WTC11 (cell line): ENCODE results near the gene NAB1. TPM values are rescaled to one million over a fixed set of nuclear protein-coding genes. Genes with fewer than 3 reads are reported as not detected.

Experiments used
- ATAC-seq: fragments of 200-7000 bp; cut with Tn5 transposase; 2 replicates; pipeline ENCODE4 v1.10.0; 2021; ENCODE audit warnings: mild to moderate bottlenecking, moderate library complexity
- CTCF ChIA-PET: fragments of 300-600 bp; sonication (Branson Sonifier 250); formaldehyde crosslinking; loops from one replicate; lab custom pipeline; 2021; ENCODE audit warnings: antibody characterized with exemption; lab: Charles Lee
- POLR2A ChIA-PET: fragments of 350-600 bp; sonication (Branson Sonifier 250); formaldehyde crosslinking; loops from one replicate; lab custom pipeline; 2021; ENCODE audit warnings: antibody characterized with exemption; lab: Charles Lee
- DNase-seq: peaks from one replicate; pipeline ENCODE4 v3.0.0; 2021; ENCODE audit warnings: low spot score
- H3K27ac Mint-ChIP-seq: 2 replicates; pipeline ENCODE4 v1.8.0; 2021; ENCODE audit warnings: mixed read lengths
- H3K27me3 Mint-ChIP-seq: 2 replicates; pipeline ENCODE4 v1.8.0; 2021; ENCODE audit warnings: low read depth, mild to moderate bottlenecking, moderate library complexity, mixed read lengths
- H3K36me3 Mint-ChIP-seq: 2 replicates; pipeline ENCODE4 v1.8.0; 2021; ENCODE audit warnings: mixed read lengths
- H3K4me1 Mint-ChIP-seq: 2 replicates; pipeline ENCODE4 v1.8.0; 2022; ENCODE audit warnings: mixed read lengths
- H3K4me3 Mint-ChIP-seq: 2 replicates; pipeline ENCODE4 v1.8.0; 2021; ENCODE audit warnings: mild to moderate bottlenecking, moderate library complexity, mixed read lengths
- H3K9me3 Mint-ChIP-seq: 2 replicates; pipeline ENCODE4 v1.8.0; 2021; ENCODE audit warnings: mixed read lengths
- CBFB ChIP-seq: sonication (generic); formaldehyde crosslinking; IDR thresholded peaks from 2 replicates; pipeline ENCODE4 v1.8.1; 2022; ENCODE audit warnings: mild to moderate bottlenecking, low read depth, missing genetic modification reagents
- CREM ChIP-seq: sonication (generic); formaldehyde crosslinking; IDR thresholded peaks from 2 replicates; pipeline ENCODE4 v1.8.1; 2022; ENCODE audit warnings: mild to moderate bottlenecking, missing genetic modification reagents, moderate library complexity
- ELF4 ChIP-seq: sonication (generic); formaldehyde crosslinking; IDR thresholded peaks from 2 replicates; pipeline ENCODE4 v1.8.1; 2022; ENCODE audit warnings: low read depth, mild to moderate bottlenecking, moderate library complexity, missing genetic modification reagents
- EMX1 ChIP-seq: fragments of 250-450 bp; sonication (Bioruptor Pico); IDR thresholded peaks from 2 replicates; pipeline ENCODE4 v1.8.0; 2021; ENCODE audit warnings: mild to moderate bottlenecking
- ESRRA ChIP-seq: sonication (generic); formaldehyde crosslinking; IDR thresholded peaks from 2 replicates; pipeline ENCODE4 v1.8.1; 2022; ENCODE audit warnings: mild to moderate bottlenecking, missing genetic modification reagents, borderline replicate concordance
- ETV6 ChIP-seq: sonication (generic); formaldehyde crosslinking; IDR thresholded peaks from 2 replicates; pipeline ENCODE4 v1.8.1; 2022; ENCODE audit warnings: mild to moderate bottlenecking, missing genetic modification reagents
- FOXJ3 ChIP-seq: sonication (generic); formaldehyde crosslinking; IDR thresholded peaks from 2 replicates; pipeline ENCODE4 v1.9.0; 2021; ENCODE audit warnings: missing genetic modification reagents, mild to moderate bottlenecking, borderline replicate concordance
- IRF2 ChIP-seq: sonication (generic); formaldehyde crosslinking; IDR thresholded peaks from 2 replicates; pipeline ENCODE4 v1.8.0; 2022; ENCODE audit warnings: low read depth, missing genetic modification reagents, borderline replicate concordance
- JAZF1 ChIP-seq: fragments of 250-450 bp; sonication (Bioruptor Pico); IDR thresholded peaks from 2 replicates; pipeline ENCODE4 v1.9.0; 2021; ENCODE audit warnings: moderate library complexity, mild to moderate bottlenecking, inconsistent platforms
- SMAD3 ChIP-seq: sonication (generic); formaldehyde crosslinking; IDR thresholded peaks from 2 replicates; pipeline ENCODE4 v1.8.0; 2022; ENCODE audit warnings: missing genetic modification reagents, mild to moderate bottlenecking, borderline replicate concordance
- SP1 ChIP-seq: sonication (generic); formaldehyde crosslinking; conservative IDR thresholded peaks from 2 replicates; pipeline ENCODE4 v1.8.1; 2022; ENCODE audit warnings: missing genetic modification reagents
- TEAD4 ChIP-seq: sonication (generic); formaldehyde crosslinking; IDR thresholded peaks from 2 replicates; pipeline ENCODE4 v1.8.0; 2022; ENCODE audit warnings: mild to moderate bottlenecking, missing genetic modification reagents
- ZNF263 ChIP-seq: sonication (generic); formaldehyde crosslinking; IDR thresholded peaks from 2 replicates; pipeline ENCODE4 v1.8.1; 2022; ENCODE audit warnings: low read depth, mild to moderate bottlenecking, moderate library complexity, missing genetic modification reagents
- ZNF416 ChIP-seq: fragments of 250-450 bp; sonication (Bioruptor Pico); IDR thresholded peaks from 2 replicates; pipeline ENCODE4 v1.9.0; 2021; ENCODE audit warnings: mild to moderate bottlenecking, inconsistent platforms
- ZNF423 ChIP-seq: fragments of 250-450 bp; sonication (Bioruptor Pico); IDR thresholded peaks from 2 replicates; pipeline ENCODE4 v2.1.2; 2022; ENCODE audit warnings: mild to moderate bottlenecking, moderate library complexity
- total RNA-seq: library from RNA; stranded (reverse); gene quantifications from 3 replicates; pipeline ENCODE4 v1.2.3, GENCODE V29; 2021
- TF ChIP-seq, protein P1 (sequence below): sonication (generic); formaldehyde crosslinking; IDR thresholded peaks from 2 replicates; pipeline ENCODE4 v1.8.1; 2022; ENCODE audit warnings: low read depth, mild to moderate bottlenecking, moderate library complexity, missing genetic modification reagents, borderline replicate concordance
- TF ChIP-seq, protein P2 (sequence below): sonication (generic); formaldehyde crosslinking; IDR thresholded peaks from 2 replicates; pipeline ENCODE4 v1.8.1; 2022; ENCODE audit warnings: missing genetic modification reagents, borderline replicate concordance
- TF ChIP-seq, protein P3 (sequence below): sonication (generic); formaldehyde crosslinking; IDR thresholded peaks from 2 replicates; pipeline ENCODE4 v1.8.1; 2023; ENCODE audit warnings: mild to moderate bottlenecking, missing genetic modification reagents, borderline replicate concordance
- TF ChIP-seq, protein P4 (sequence below): sonication (generic); formaldehyde crosslinking; IDR thresholded peaks from 2 replicates; pipeline ENCODE4 v1.8.0; 2023; ENCODE audit warnings: missing genetic modification reagents
- TF ChIP-seq, protein P5 (sequence below): sonication (generic); formaldehyde crosslinking; IDR thresholded peaks from 2 replicates; pipeline ENCODE4 v1.8.1; 2023; ENCODE audit warnings: mild to moderate bottlenecking, moderate library complexity, missing genetic modification reagents
- TF ChIP-seq, protein P6 (sequence below): sonication (generic); formaldehyde crosslinking; IDR thresholded peaks from 2 replicates; pipeline ENCODE4 v1.8.0; 2022; ENCODE audit warnings: mild to moderate bottlenecking, missing genetic modification reagents
- TF ChIP-seq, protein P7 (sequence below): fragments of 200-600 bp; IDR thresholded peaks from 2 replicates; pipeline ENCODE4 v1.8.0; 2022; ENCODE audit warnings: antibody characterized with exemption
- TF ChIP-seq, protein P8 (sequence below): fragments of 250-450 bp; sonication (Bioruptor Pico); IDR thresholded peaks from 2 replicates; pipeline ENCODE4 v1.9.0; 2021; ENCODE audit warnings: moderate library complexity, mild to moderate bottlenecking, inconsistent platforms, borderline replicate concordance

Gene NAB1
- total RNA-seq, 1 experiment from 2014 or later: 32.0 TPM

DNA sequence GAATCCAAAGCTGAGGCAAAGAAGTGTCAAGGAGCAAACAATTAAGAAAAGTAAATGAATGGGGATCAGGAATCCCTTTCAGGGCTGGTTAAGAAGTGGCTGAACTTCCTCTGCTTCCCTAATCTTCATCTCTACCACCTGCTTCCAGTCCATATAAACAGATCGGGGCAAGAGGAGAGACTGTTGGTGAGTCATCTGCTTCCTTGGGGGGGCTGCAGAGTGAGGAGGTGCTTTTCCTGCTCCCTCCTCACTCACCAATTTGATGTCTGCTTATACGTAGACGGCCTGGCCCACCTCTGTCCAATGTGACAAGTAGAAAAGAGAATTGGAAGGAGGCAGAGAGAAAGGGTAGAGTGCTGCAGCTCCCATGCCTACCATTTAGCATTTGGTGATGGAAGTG lies 68.4 kb downstream of the NAB1 start:
- Mint-ChIP-seq H3K4me3 (no peak overlapping the region), H3K9me3 (peaks cover 7% of the 10 kb centered on the region), H3K27ac (no peak overlapping the region), H3K36me3 (no peaks in the 10 kb centered on the region), H3K4me1 (peaks cover 8% of the 10 kb centered on the region), H3K27me3 (no peaks in the 10 kb centered on the region)
- TF ChIP-seq ZNF263 (CRISPR knock-in tag) (no peak), TEAD4 (CRISPR knock-in tag) (no peak), SMAD3 (no peak), ZNF416 (CRISPR knock-in tag) (no peak), IRF2 (CRISPR knock-in tag) (no peak), CREM (CRISPR knock-in tag) (no peak), ESRRA (CRISPR knock-in tag) (no peak), JAZF1 (CRISPR knock-in tag) (no peak), EMX1 (CRISPR knock-in tag) (no peak), ELF4 (CRISPR knock-in tag) (no peak)
- TF ChIP-seq, protein P1, sequence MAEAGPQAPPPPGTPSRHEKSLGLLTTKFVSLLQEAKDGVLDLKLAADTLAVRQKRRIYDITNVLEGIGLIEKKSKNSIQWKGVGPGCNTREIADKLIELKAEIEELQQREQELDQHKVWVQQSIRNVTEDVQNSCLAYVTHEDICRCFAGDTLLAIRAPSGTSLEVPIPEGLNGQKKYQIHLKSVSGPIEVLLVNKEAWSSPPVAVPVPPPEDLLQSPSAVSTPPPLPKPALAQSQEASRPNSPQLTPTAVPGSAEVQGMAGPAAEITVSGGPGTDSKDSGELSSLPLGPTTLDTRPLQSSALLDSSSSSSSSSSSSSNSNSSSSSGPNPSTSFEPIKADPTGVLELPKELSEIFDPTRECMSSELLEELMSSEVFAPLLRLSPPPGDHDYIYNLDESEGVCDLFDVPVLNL (CRISPR knock-in tag): no peak
- TF ChIP-seq, protein P2, sequence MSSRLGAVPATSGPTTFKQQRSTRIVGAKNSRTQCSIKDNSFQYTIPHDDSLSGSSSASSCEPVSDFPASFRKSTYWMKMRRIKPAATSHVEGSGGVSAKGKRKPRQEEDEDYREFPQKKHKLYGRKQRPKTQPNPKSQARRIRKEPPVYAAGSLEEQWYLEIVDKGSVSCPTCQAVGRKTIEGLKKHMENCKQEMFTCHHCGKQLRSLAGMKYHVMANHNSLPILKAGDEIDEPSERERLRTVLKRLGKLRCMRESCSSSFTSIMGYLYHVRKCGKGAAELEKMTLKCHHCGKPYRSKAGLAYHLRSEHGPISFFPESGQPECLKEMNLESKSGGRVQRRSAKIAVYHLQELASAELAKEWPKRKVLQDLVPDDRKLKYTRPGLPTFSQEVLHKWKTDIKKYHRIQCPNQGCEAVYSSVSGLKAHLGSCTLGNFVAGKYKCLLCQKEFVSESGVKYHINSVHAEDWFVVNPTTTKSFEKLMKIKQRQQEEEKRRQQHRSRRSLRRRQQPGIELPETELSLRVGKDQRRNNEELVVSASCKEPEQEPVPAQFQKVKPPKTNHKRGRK: no peak
- TF ChIP-seq, protein P3, sequence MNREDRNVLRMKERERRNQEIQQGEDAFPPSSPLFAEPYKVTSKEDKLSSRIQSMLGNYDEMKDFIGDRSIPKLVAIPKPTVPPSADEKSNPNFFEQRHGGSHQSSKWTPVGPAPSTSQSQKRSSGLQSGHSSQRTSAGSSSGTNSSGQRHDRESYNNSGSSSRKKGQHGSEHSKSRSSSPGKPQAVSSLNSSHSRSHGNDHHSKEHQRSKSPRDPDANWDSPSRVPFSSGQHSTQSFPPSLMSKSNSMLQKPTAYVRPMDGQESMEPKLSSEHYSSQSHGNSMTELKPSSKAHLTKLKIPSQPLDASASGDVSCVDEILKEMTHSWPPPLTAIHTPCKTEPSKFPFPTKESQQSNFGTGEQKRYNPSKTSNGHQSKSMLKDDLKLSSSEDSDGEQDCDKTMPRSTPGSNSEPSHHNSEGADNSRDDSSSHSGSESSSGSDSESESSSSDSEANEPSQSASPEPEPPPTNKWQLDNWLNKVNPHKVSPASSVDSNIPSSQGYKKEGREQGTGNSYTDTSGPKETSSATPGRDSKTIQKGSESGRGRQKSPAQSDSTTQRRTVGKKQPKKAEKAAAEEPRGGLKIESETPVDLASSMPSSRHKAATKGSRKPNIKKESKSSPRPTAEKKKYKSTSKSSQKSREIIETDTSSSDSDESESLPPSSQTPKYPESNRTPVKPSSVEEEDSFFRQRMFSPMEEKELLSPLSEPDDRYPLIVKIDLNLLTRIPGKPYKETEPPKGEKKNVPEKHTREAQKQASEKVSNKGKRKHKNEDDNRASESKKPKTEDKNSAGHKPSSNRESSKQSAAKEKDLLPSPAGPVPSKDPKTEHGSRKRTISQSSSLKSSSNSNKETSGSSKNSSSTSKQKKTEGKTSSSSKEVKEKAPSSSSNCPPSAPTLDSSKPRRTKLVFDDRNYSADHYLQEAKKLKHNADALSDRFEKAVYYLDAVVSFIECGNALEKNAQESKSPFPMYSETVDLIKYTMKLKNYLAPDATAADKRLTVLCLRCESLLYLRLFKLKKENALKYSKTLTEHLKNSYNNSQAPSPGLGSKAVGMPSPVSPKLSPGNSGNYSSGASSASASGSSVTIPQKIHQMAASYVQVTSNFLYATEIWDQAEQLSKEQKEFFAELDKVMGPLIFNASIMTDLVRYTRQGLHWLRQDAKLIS (CRISPR knock-in tag): no peak
- TF ChIP-seq, protein P4, sequence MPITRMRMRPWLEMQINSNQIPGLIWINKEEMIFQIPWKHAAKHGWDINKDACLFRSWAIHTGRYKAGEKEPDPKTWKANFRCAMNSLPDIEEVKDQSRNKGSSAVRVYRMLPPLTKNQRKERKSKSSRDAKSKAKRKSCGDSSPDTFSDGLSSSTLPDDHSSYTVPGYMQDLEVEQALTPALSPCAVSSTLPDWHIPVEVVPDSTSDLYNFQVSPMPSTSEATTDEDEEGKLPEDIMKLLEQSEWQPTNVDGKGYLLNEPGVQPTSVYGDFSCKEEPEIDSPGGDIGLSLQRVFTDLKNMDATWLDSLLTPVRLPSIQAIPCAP (CRISPR knock-in tag): no peak
- POLR2A ChIA-PET: no interaction called here
- CTCF ChIA-PET: no interaction called here
- DNase-seq (no peak), ATAC-seq (no peak)

DNA sequence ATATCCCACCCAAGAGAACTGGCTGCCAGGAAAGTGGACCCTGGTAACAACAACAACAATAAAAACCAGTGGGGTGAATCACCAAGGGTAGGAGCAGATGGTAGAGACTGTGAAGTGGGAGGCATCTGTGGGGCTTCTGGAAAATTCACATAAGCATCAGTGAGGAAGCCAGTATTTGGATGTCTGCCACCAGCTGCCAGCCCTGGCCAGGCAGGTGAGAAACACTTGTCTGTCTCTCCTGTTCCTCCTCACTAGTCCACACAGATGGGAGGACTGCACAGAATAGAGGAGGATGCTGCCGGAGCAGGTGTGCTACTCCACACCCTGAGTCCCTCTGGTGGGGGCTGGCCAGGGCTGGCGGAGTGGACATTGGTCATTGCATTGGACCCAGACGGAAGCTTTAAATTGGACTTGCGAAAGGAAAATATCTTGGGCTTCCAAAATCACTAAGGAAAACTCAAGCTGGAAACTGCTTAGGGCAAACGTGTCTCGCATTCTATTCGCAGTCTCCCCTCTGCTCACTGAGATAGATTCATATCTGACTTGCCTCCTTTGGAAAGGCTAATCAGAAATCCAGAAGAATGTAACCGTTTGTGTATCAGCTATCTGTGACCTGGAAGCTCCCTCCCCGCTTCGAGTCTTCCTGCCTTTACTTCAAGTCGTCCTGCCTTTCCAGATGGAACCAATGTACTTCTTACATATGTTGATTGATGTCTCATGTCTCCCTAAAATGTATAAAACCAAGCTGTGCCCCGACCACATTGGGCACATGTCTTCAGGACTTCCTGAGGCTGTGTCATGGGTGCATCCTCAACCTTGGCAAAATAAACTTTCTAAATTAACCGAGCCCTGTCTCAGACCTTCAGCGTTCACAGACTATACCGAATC lies 69.1 kb downstream of the NAB1 start:
- H3K36me3 Mint-ChIP-seq: no peaks in the 10 kb centered on the region
- H3K4me3 Mint-ChIP-seq: no peak overlapping the region
- no peaks in the 10 kb centered on the region for H3K27me3 Mint-ChIP-seq
- DNase-seq (no peak), ATAC-seq (no peak)
- TF ChIP-seq ETV6 (no peak), SP1 (no peak), CBFB (no peak), ZNF423 (CRISPR knock-in tag) (no peak), FOXJ3 (CRISPR knock-in tag) (no peak)
- TF ChIP-seq, protein P5, sequence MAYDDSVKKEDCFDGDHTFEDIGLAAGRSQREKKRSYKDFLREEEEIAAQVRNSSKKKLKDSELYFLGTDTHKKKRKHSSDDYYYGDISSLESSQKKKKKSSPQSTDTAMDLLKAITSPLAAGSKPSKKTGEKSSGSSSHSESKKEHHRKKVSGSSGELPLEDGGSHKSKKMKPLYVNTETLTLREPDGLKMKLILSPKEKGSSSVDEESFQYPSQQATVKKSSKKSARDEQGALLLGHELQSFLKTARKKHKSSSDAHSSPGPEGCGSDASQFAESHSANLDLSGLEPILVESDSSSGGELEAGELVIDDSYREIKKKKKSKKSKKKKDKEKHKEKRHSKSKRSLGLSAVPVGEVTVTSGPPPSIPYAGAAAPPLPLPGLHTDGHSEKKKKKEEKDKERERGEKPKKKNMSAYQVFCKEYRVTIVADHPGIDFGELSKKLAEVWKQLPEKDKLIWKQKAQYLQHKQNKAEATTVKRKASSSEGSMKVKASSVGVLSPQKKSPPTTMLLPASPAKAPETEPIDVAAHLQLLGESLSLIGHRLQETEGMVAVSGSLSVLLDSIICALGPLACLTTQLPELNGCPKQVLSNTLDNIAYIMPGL (CRISPR knock-in tag): no peak
- TF ChIP-seq, protein P6, sequence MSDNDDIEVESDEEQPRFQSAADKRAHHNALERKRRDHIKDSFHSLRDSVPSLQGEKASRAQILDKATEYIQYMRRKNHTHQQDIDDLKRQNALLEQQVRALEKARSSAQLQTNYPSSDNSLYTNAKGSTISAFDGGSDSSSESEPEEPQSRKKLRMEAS (CRISPR knock-in tag): no peak
- TF ChIP-seq, protein P7, sequence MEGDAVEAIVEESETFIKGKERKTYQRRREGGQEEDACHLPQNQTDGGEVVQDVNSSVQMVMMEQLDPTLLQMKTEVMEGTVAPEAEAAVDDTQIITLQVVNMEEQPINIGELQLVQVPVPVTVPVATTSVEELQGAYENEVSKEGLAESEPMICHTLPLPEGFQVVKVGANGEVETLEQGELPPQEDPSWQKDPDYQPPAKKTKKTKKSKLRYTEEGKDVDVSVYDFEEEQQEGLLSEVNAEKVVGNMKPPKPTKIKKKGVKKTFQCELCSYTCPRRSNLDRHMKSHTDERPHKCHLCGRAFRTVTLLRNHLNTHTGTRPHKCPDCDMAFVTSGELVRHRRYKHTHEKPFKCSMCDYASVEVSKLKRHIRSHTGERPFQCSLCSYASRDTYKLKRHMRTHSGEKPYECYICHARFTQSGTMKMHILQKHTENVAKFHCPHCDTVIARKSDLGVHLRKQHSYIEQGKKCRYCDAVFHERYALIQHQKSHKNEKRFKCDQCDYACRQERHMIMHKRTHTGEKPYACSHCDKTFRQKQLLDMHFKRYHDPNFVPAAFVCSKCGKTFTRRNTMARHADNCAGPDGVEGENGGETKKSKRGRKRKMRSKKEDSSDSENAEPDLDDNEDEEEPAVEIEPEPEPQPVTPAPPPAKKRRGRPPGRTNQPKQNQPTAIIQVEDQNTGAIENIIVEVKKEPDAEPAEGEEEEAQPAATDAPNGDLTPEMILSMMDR: no peak
- TF ChIP-seq, protein P8, sequence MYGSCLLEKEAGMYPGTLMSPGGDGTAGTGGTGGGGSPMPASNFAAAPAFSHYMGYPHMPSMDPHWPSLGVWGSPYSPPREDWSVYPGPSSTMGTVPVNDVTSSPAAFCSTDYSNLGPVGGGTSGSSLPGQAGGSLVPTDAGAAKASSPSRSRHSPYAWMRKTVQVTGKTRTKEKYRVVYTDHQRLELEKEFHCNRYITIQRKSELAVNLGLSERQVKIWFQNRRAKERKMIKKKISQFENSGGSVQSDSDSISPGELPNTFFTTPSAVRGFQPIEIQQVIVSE: no peak
- ChIA-PET POLR2A (no interaction called here), CTCF (no interaction called here)
- no peak overlapping the region; the same call in 1 of the 2 replicates for H3K27ac Mint-ChIP-seq
- peaks cover 8% of the 10 kb centered on the region for H3K4me1 Mint-ChIP-seq
- H3K9me3 Mint-ChIP-seq: peaks cover 7% of the 10 kb centered on the region
